Stimulated activated CD4-positive, alpha-beta T cell treated with anti-CD3 and anti-CD28 coated beads, Interleukin-1b, Interleukin-23, amount 100 ng/mL, for 24 hours (primary cell): Measurements from ENCODE around the gene SLC66A1.
A peak's percentile ranks its signal among the peaks of the same experiment; 100 is the strongest.
"Not testable (repeated sequence)": the region's sequence is repeated elsewhere in the genome, so short reads cannot be mapped to it uniquely, and the experiment has no call there.

Experiments
- DNase-seq, 4 experiments: peaks; one replicate each; pipeline ENCODE4 v3.0.0-alpha.2; 2020; ENCODE audit warnings: low read depth in 4 of 4, low spot score in 1 of 4

The SLC66A1 gene, protein sequence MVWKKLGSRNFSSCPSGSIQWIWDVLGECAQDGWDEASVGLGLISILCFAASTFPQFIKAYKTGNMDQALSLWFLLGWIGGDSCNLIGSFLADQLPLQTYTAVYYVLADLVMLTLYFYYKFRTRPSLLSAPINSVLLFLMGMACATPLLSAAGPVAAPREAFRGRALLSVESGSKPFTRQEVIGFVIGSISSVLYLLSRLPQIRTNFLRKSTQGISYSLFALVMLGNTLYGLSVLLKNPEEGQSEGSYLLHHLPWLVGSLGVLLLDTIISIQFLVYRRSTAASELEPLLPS

DNA sequence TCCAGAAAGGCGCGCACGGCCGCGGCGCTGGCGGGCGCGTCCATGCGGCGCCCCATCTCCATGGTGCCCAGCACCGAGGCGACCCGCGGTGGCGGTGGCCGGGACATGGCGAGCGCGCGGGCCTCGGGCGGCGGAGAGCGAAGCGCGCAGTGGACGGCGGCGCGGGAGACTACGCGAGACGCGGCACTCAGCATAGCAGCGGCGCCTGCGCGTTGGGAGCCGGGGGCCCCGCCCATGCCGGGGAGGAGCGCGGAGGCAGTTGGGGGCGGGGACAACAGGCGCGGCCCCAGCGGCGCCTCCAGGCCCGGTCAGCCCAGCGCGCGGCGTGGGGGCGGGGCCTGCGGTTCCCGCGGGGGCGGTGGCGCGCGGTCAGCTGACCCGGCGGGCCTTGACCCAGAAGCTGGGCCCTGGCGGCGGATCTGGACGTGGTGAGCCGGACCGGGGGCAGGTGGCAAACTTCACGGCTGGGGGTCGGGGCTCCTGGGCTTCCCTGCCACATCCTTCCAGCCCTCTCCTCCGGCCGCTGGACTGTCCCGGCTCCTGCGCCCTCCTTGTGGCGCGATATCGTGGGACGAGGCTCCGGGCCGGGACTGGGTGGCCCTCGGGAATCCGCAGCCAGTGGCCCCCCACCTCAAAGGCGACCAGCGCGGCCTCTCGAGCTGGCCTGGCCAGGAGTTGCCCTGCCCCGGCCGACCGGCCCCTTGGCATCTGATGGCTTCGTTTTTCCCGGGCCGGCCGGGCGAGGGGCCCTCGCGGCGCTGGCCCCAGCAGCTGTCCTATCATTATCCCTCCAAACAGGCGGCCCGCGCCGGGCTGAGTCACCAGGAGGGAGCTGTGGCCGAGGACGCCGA, at the start of gene SLC66A1, which contains the start of gene AKR7A2:
SLC66A1 (plus strand) TSS at position 396 of the 851 bp plus-strand sequence. CDS start 5,352 bp downstream, outside the sequence.
AKR7A2 (minus strand) TSS at position 214 of the 851 bp plus-strand sequence; CDS start at position 194, 20 bp downstream.
- DNase-seq = peak; percentile 65 to 86 (median 80)

DNA sequence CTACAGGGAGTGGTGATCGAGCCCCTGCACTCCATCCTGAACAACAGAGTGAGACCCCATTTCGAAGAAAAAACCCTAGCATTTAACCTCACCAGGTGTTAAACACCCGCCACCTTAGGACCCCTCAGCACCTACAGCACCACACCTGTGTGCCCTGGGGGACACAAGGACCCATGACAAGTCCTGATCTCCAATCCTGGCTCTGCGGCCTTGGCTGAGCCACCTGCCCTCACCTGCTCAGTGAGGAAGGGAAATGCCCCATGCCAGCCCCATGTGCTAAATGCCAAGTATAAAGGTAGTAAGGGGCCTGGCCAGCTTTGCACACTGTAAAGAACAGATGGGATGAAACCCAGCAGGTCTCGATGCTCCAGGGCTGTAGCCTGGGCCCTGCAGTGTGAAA, 49.4 kb upstream of the SLC66A1 start:
- DNase-seq = no peak

DNA sequence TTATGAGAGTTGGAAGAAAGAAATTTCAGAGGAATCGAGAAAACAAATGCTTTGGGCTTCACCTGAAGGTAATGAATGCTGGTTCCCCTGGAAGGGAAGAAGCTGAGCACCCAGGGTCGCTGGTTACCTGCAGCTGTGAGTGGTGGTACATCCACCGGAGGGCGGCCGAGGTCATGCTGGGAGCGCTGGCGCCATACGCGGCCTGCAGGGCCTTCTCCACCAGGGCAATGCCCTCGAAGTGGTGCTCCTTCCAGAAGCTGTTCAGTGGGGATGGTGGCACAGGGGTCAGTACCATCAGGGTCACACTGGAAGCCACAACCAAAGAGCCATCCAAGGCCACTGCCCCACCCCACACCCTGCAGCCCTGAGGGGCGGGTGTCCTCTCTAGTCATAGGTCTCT, 43.7 kb upstream of the SLC66A1 start:
- no peak for DNase-seq

DNA sequence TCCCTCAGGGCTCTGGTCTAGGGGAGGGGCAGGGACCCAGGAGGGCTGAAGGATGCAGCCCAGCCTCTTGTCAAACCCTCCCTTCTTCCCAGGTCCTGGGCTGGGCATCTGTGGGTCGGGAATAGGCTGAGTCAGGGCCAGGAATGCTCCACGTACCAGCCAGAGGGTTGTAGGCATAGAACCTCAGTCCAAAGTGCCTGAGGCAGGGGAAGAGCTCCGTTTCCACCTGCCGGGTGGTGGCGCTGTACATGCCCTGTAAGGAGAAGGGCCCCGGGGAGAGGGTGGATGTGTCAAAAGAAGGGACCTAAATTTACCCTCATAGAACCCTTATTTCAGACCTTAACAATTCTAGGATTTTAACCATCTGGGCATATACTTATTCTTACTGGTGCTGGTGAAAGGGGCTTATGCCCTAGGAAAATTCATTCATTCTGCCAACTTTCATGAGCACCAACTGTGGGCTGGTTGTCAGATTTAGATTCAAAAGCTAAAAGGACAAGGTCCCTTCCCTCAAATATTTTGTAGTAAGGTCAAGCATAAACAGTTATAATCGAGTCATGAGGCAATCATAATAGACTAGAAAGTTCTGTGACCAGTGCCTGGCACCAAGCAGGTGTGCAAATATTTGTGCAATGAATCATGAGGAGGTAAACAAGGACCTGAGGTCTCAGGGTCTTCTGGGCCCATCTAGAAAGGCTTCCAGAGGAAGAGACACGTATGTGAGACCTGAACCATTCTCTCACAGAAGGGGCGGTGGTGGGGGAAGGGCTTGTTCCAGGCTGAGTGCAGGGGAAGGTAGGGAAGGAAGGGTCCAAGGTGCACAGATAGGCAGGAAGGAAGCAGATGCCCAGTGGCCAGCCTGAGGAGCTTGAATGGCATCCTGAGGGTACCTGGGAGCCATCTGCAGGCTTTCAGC, 42.4 kb upstream of the SLC66A1 start:
- DNase-seq = not testable (repeated sequence)

DNA sequence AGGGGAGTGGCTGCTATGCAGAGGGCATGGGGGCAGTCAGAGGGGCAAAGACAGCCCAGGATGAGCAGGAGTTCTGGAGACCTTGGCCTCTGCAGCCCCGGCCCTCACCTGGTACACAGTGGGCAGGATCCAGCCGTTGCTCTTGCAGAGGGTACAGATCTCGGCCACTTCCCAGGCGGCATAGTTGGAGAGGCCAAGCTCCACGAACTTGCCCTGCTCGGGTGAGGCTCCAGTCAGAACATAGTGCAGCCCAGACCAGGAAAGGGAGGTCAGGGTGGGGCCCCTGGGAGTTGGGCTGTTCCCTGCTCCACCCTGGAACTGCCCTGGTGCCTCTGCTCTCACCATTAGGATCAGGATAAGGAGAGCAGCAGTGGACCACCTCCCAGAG, 41.8 kb upstream of the SLC66A1 start:
- not testable (repeated sequence) for DNase-seq

DNA sequence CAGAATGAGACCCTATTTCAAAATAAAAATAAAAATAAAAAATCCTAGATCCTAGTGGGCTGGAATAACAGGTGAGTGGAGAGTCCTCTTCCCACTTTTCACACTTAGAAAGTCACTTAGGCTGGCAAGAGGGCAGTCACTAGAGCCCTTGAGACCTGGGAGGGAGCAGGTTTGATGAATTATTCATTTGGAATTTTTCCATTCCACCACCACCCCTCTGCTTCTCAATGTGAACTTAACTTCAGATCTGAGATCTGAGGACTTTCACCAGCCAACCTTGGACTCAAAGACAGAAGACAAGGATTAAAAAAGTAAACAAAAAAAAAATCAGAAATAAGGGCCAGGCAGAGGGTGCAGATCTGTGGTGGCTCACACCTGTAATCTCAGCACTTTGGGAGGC, 40.1 kb upstream of the SLC66A1 start:
- DNase-seq = no peak

DNA sequence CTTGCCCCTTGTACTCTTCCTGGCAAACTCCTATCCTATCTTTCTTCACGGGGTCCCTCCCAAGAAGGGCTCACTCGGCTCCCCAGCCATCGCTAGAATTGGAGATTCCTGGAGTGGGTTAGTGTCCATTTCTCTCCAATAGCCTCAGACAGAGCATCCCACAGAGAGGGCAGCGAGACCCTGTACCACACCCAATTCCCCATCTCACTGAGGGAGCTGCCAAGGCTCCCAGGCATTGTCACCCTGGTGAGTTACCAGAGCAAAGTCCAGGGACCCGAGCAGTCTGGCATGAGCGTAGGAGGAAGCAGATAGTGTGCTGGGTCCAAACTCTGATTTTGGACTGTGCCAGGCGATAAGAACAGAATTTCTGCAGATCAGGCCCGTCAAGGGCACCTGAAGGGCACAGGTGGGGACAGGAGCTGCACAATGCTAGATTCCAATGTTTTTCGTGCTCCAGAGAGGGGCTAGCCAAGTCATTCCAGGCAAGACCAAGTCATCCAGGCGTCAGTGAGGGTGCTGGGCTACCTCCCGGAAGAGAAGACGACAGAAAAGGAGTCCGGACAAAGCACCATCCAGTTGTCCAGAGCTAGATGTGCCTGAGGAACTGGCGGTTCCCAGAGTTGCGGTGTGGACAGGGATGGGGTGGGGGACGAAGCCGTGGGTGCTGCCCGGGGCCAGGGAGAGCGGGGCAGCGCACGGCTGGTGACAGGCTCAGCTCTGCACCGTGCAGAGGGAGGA, 38.9 kb upstream of the SLC66A1 start:
- DNase-seq = no peak

DNA sequence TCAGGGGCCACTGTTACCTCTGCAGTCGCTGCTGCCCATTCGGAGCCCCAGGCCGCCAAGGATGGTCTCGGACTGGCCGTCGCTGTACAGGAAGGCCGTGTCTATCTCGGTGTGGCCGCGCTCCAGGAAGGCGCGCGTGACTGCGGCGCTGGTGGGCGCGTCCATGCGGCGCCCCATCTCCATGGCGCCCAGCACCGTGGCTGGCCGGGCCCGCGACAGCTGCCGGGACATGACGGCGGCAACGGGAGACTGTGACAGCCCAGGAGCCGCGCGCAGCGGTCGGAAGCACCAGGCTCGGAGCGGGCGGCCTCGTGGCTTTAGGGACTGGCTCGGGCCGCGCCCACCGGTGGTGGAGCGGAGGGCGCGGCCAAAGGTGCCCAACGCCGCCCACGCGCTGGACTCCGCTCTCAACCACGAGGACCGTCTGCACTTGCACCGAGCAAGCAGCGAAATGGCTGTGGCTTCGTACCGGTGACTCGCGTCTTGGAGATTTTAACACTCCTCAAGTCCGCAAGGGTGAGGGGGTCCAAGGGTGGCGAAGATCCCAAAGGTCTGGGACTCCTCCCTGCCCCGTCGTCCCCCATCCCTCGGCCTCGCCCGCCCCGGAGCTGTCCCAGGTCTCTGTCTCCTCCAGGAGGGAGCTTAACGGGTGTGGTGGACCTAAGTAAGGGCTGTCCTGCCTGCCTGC, 38.1 kb upstream of the SLC66A1 start:
- not testable (repeated sequence) for DNase-seq

DNA sequence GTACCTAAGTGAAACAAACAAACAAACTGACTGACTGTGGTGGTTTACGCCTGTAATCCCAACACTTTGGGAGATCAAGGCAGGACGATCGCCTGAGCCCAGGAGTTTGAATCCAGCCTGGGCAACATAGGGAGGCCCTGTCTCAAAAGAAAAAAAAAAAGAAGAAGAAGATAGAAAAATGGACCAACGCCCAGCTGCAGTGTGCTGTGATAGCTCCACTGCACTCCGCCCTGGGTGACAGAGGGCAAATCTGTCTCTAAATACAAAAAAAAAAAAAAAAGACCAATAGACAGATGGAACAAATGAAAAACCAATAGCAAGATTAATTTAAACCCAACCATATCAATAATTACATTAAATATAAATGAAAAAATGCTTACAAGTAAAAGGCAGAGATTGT, 37.5 kb upstream of the SLC66A1 start:
- DNase-seq = no peak

DNA sequence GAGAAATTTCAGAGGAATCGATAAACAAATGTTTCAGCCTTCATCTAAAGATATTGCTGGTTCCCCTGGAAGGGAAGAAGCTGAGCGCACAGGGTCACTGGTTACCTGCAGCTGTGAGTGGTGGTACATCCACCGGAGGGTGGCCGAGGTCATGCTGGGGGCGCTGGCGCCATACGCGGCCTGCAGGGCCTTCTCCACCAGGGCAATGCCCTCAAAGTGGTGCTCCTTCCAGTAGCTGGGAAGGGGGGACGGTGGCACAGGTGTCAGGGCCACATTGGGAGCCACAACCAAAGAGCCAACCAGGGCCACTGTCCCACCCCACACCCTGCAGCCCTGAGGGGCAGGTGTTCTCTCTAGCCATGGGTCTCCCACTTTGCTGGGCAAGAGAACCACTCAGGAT, 28.2 kb upstream of the SLC66A1 start:
- DNase-seq = no peak

DNA sequence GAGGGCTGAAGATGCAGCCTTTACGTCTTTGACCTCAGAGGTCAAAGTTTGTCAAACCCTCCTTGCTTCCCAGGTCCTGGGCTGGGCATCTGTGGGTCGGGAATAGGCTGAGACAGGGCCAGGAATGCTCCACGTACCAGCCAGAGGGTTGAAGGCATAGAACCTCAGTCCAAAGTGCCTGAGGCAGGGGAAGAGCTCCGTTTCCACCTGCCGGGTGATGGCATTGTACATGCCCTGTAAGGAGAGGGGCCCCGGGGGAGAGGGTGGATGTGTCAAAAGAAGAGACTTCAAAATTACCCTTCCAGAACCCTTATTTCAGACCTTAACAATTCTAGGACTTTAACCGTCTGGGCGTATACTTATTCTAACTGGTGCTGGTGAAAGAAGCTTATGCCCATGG, 27.2 kb upstream of the SLC66A1 start:
- no peak for DNase-seq

DNA sequence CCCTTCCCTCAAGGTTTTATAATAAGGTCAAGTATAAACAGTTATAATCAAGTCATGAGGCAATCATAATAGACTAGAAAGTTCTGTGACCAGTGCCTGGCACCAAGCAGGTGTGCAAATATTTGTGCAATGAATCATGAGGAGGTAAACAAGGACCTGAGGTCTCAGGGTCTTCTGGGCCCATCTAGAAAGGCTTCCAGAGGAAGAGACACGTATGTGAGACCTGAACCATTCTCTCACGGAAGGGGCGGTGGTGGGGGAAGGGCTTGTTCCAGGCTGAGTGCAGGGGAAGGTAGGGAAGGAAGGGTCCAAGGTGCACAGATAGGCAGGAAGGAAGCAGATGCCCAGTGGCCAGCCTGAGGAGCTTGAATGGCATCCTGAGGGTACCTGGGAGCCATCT, 26.8 kb upstream of the SLC66A1 start:
- DNase-seq = not testable (repeated sequence)

DNA sequence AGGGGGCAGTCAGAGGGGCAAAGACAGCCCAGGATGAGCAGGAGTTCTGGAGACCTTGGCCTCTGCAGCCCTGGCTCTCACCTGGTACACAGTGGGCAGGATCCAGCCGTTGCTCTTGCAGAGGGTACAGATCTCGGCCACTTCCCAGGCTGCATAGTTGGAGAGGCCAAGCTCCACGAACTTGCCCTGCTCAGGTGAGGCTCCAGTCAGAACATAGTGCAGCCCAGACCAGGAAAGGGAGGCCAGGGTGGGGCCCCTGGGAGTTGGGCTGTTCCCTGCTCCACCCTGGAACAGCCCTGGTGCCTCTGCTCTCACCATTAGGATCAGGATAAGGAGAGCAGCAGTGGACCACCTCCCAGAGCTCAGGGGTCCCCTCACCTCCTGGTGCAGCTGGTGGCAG, 26.3 kb upstream of the SLC66A1 start:
- not testable (repeated sequence) for DNase-seq

DNA sequence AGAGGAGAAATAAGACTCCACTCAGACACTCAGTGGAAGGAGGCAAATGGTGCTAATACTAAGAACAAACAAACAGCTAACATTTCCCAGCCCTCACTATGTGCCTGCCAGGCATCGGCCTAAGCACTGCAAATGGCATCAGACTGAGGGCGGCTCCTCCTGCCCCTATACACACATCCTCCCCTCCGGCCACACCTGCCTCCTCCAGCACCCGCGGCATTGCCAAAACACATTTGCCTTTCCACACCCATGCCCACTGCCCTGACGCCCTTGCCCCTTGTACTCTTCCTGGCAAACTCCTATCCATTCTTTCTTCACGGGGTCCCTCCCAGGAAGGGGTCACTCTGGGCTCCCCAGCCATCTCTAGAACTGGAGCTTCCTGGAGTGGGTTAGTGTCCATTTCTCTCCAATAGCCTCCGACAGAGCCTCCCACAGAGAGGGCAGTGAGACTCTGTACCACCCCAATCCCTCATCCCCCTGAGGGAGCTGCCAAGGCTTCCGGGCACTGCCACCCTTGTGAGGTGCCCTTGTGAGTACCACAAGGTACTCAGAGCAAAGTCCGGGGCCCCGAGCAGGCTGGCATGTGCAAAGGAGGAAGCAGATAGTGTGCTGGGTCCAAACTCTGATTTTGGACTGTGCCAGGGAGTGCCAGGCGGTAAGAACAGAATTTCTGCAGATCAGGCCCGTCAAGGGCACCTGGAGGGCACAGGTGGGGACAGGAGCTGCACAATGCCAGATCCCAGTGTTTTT, 24.5 kb upstream of the SLC66A1 start:
- DNase-seq = no peak

DNA sequence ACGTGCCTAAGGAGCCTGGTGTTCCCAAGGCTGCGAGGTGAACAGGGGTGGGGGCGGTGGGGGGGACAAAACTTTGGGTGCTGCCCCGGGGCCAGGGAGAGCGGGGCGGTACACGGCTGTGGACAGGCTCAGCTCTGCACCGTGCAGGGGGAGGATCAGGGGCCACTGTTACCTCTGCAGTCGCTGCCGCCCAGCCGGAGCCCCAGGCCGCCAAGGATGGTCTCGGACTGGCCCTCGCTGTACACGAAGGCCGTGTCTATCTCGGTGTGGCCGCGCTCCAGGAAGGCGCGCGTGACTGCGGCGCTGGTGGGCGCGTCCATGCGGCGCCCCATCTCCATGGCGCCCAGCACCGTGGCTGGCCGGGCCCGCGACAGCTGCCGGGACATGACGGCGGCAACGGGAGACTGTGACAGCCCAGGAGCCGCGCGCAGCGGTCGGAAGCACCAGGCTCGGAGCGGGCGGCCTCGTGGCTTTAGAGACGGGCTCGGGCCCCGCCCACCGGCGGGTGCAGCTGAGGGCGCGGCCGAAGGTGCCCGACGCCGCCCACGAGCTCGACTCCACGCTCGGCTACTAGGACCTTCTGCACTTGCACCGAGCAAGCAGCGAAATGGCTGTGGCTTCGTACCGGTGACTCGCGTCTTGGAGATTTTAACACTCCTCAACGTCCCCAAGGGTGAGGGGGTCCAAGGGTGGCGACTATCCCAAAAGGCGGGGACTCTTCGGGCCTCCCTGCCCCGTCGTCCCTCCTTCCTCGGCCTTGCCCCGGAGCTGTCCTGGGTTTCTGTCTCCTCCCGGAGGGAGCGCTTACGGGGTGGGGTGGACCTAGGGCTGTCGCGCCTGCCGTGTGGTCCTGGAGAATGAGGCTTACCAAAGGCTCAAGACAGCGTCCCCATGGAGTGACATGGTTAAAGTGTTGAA, 23.5 kb upstream of the SLC66A1 start, which contains the start of gene AKR7A3:
AKR7A3 (minus strand) TSS at position 447 of the 918 bp plus-strand sequence; CDS start at position 386, 61 bp downstream.
- peak in 2 of 4 experiments; percentile 49 to 53 for DNase-seq

DNA sequence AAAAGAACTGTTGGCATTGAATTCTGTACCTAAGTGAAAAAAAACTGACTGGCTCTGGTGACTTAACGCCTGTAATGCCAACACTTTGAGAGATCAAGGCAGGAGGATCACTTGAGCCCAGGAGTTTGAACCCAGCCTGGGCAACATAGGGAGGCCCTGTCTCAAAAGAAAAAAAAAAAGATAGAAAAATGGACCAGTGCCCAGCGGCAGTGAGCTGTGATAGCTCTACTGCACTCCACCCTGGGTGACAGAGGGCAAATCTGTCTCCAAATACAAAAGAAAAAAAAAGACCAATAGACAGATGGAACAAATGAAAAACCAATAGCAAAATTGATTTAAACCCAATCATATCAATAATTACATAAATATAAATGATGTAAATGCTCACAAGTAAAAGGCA, 22.9 kb upstream of the SLC66A1 start:
- no peak for DNase-seq

DNA sequence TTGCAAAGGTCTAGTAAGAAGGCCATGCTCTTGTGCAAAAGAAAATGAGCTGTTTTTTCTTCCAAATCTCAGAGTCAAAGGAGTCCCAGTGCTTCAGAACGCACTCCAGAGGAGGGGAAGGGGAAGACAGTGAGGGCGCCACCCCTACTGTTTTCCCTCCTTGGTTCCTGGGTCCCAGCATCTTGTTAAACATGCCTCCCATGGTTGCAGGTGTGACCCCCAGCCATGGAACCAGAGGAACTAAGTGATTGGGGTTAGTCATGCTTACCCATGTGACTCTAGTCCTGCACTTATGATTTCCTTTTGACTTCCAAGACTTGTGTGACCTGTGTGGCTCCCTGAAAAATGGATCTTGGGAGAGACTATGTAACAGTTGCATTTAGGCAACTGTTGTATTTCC, 17.5 kb upstream of the SLC66A1 start:
- DNase-seq = no peak

DNA sequence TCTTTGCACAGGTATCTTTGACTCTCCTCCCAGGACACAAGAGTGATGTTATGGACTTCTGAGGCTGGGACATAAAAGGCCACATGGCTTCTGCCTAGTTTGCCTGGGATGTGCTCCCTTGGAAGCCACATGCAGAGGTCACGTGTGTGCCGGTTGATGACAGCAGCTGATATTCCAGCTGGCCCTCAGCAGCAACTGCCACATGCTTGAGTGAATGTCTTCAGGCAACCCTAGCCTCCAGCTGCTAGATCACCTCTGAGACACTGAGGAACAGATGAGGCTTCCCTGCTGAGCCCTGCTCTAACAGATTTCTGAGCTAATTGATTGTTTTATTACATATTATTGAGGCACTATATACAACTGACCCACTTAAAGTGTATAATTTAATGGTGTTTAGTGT, 11.9 kb upstream of the SLC66A1 start:
- no peak for DNase-seq
